Muscle layer of duodenum (tissue), 2 donors: ENCODE results near the gene DIP2A.
"Not testable (repeated sequence)": the region's sequence is repeated elsewhere in the genome, so short reads cannot be mapped to it uniquely, and the experiment has no call there.

Experiments used
- H3K27ac ChIP-seq: one replicate; pipeline ENCODE4 v1.7.0; 2013; ENCODE audit warnings: mild to moderate bottlenecking, low read length
- H3K27me3 ChIP-seq: one replicate; pipeline ENCODE4 v1.7.0; 2013; ENCODE audit warnings: low read depth, mild to moderate bottlenecking, control low read depth, low read length
- H3K36me3 ChIP-seq, 2 donors: one replicate each; pipeline ENCODE4 v1.7.0; 2013; ENCODE audit warnings: low read length in 2 of 2, control low read depth in 1 of 2, mild to moderate bottlenecking in 1 of 2; ENCODE audit not compliant: insufficient read depth in 2 of 2, control insufficient read depth in 1 of 2
- H3K4me1 ChIP-seq, 2 donors: one replicate each; pipeline ENCODE4 v1.7.0; 2013; ENCODE audit warnings: low read length in 2 of 2, mild to moderate bottlenecking in 2 of 2, control low read depth in 1 of 2, moderate library complexity in 1 of 2; ENCODE audit not compliant: insufficient read depth in 2 of 2, control insufficient read depth in 1 of 2
- H3K4me3 ChIP-seq, 2 donors: one replicate each; pipeline ENCODE4 v1.7.0; 2013; ENCODE audit warnings: low read length in 2 of 2, low read depth in 1 of 2, mild to moderate bottlenecking in 1 of 2
- H3K9me3 ChIP-seq, 2 donors: one replicate each; pipeline ENCODE4 v1.7.0; 2013; ENCODE audit warnings: low read length in 2 of 2, control low read depth in 1 of 2, mild to moderate bottlenecking in 1 of 2; ENCODE audit not compliant: control insufficient read depth in 1 of 2
- donor health status: healthy.

DIP2A gene

DNA sequence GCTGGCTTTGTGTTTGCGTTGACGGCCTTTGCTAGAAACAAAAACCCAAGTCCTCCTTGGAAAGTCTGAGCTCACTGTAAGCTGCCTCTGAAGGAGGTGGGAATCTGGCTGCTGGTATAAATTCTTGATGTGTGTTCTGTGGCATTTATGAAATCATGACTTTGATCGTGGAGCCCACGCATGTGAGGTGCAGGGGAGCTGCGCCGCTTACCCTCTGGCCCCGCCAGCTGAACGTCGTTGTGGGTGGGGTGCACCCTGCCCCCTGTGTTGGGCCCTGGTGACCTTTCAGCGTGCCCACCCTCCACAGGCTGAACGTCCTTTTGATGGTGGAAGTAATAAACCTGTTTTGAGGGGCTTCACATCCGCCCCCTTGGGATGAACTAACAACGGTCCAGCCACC is 21.2 kb upstream of the DIP2A start:
- Histone ChIP-seq H3K4me1 (no peaks in the 10 kb centered on the region), H3K27me3 (no peaks in the 10 kb centered on the region), H3K36me3 (peaks cover 24 to 73% of the 10 kb centered on the region in 2 donors), H3K9me3 (no peaks in the 10 kb centered on the region), H3K27ac (no peak overlapping the region), H3K4me3 (no peak overlapping the region)

- Histone ChIP-seq H3K4me1 (no peaks in the 10 kb centered on the region), H3K27me3 (no peaks in the 10 kb centered on the region), H3K27ac (no peak overlapping the region), H3K9me3 (no peaks in the 10 kb centered on the region), H3K36me3 (peaks cover 24 to 75% of the 10 kb centered on the region in 2 donors), H3K4me3 (no peak overlapping the region)
Observed at GRCh38 chr21:46438241-46438640, 20.4 kb upstream of the DIP2A start.

DNA sequence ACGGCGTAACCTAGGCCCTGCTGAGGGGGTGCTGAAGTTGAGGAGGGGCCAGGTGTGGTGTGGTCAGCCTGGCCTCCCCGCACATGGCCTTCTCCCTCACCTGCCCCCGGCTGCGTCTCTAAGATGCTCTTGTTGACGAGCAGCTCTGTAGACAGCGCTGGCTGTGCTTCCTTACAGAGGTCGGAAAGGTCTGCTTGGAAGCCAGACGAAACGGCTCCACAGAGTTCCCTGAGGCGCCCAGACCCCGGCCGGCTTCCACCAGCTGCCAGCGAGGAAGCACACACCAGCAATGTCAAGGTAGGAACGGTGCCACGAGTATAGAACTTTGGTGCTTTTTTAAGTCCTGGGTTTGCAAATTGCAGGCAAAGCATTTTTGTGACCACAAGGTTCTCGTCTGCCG is 18.8 kb upstream of the DIP2A start:
- no peak overlapping the region for H3K27ac ChIP-seq
- no peaks in the 10 kb centered on the region for H3K9me3 ChIP-seq
- H3K36me3 ChIP-seq: peaks cover 20 to 65% of the 10 kb centered on the region in 2 donors
- no peak overlapping the region for H3K4me3 ChIP-seq
- H3K4me1 ChIP-seq: no peaks in the 10 kb centered on the region
- H3K27me3 ChIP-seq: no peaks in the 10 kb centered on the region

GRCh38 chr21:46441331-46441730 is 17.4 kb upstream of the DIP2A start:
- Histone ChIP-seq H3K27me3 (no peaks in the 10 kb centered on the region), H3K27ac (no peak overlapping the region), H3K9me3 (no peaks in the 10 kb centered on the region), H3K36me3 (peaks cover 19 to 62% of the 10 kb centered on the region in 2 donors), H3K4me3 (no peak overlapping the region), H3K4me1 (no peaks in the 10 kb centered on the region)

DNA sequence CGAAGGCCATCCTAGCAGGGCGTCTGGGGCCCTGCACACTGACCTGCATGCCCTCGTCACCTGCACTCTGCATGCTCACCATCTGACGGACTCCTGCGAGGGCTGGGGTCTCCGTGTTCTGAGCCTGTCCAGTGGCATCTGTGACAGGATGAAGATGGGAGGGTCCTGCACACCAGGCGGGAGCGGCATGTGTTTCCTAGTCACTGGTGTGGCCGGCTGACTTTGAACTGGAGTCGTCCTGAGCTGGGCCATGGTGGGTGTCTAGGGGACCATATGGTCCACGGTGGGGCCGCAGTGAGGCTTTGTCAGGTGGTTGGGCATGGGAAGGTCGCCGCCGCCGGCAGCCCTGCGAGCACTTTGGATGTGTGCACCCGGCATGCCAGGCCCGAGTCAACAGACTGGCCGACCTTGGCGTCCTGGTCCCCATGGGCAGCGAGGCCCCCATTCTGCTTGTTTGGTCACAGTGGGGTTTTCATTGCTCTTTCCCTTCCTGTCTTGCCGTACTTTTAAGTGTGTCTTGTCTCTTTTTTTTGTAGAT is 16.7 kb upstream of the DIP2A start:
- no peak overlapping the region for H3K4me3 ChIP-seq
- no peaks in the 10 kb centered on the region for H3K4me1 ChIP-seq
- H3K27me3 ChIP-seq: no peaks in the 10 kb centered on the region
- peaks cover 19 to 61% of the 10 kb centered on the region in 2 donors for H3K36me3 ChIP-seq
- no peak overlapping the region for H3K27ac ChIP-seq
- H3K9me3 ChIP-seq: no peaks in the 10 kb centered on the region

DNA sequence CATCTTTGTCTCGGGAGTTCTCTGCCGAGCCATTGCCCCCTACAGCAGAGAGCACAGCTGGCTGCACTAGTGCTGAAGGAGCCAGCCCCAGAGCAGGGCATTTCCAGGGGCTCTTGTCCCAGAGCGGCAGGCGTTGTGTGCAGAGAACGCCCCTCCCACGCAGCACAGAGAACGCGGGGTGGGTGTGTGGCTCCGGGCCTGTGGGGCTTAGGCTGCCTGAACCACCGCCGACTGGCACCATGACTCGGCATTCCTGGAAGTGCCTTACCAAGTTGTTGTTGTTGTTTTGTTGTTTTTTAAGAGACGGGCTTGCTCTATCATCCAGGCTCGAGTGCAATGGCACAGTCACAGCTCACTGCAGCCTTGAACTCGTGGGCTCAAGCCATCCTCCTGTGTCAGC is 15.8 kb upstream of the DIP2A start:
- no peak overlapping the region for H3K4me3 ChIP-seq
- no peaks in the 10 kb centered on the region for H3K9me3 ChIP-seq
- H3K27me3 ChIP-seq: no peaks in the 10 kb centered on the region
- H3K36me3 ChIP-seq: peaks cover 15 to 54% of the 10 kb centered on the region in 2 donors
- H3K27ac ChIP-seq: no peak overlapping the region
- no peaks in the 10 kb centered on the region for H3K4me1 ChIP-seq

- H3K27ac ChIP-seq: no peak overlapping the region
- no peaks in the 10 kb centered on the region for H3K27me3 ChIP-seq
- no peak overlapping the region for H3K4me3 ChIP-seq
- no peaks in the 10 kb centered on the region for H3K4me1 ChIP-seq
- peaks cover 11 to 50% of the 10 kb centered on the region in 2 donors for H3K36me3 ChIP-seq
- no peaks in the 10 kb centered on the region for H3K9me3 ChIP-seq
Observed at GRCh38 chr21:46443910-46444309, 14.8 kb upstream of the DIP2A start.

- no peaks in the 10 kb centered on the region for H3K4me1 ChIP-seq
- H3K27me3 ChIP-seq: no peaks in the 10 kb centered on the region
- no peak overlapping the region for H3K4me3 ChIP-seq
- no peak overlapping the region for H3K27ac ChIP-seq
- peaks cover 0 to 10% of the 10 kb centered on the region in 2 donors for H3K36me3 ChIP-seq
- no peaks in the 10 kb centered on the region for H3K9me3 ChIP-seq
Observed at GRCh38 chr21:46448108-46448507, 10.6 kb upstream of the DIP2A start.

DNA sequence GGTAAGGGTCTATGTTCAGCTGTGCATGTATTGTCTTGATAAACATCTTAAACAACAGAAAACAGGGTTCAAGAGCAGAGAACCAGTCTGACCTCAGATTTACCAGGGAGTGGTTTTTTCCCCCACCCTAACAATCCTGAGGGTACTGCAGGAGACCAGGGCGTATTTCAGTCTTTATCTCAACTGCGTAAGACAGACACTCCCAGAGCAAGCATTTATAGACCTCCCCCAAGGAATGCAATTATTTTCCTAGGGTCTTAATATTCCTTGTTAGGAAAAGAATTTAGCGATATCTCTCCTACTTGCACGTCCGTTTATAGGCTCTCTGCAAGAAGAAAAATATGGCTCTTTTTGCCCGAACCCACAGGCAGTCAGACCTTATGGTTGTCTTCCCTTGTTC is 9.8 kb upstream of the DIP2A start:
- not testable (repeated sequence) for H3K9me3 ChIP-seq, H3K4me3 ChIP-seq, H3K27me3 ChIP-seq, H3K27ac ChIP-seq, H3K36me3 ChIP-seq, H3K4me1 ChIP-seq

DNA sequence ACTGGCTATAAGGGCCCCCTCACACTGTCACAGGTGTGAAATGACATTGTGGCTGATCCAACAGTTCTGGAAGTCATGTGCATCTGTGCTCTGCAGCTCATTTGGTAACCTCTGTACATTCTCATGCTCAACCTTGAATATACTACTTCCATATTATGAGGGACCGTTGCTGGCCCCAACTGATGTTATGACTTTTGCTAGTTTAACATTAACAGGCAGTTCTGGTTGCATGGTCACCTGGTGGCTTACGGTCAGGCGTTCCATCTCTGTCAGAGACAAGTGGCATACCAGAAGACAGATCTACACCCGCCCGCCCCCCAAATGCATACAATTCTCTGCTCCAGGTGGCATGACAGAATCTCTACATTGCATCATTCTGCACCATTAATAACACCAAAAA is 6.0 kb upstream of the DIP2A start:
- H3K27me3 ChIP-seq: no peaks in the 10 kb centered on the region
- H3K27ac ChIP-seq: no peak overlapping the region
- H3K4me1 ChIP-seq: peaks cover 9 to 34% of the 10 kb centered on the region in 2 donors
- no peaks in the 10 kb centered on the region for H3K9me3 ChIP-seq
- H3K36me3 ChIP-seq: no peaks in the 10 kb centered on the region
- H3K4me3 ChIP-seq: no peak overlapping the region

- H3K27me3 ChIP-seq: no peaks in the 10 kb centered on the region
- H3K36me3 ChIP-seq: no peaks in the 10 kb centered on the region
- H3K27ac ChIP-seq: no peak overlapping the region
- H3K9me3 ChIP-seq: no peaks in the 10 kb centered on the region
- peaks cover 9 to 36% of the 10 kb centered on the region in 2 donors for H3K4me1 ChIP-seq
- H3K4me3 ChIP-seq: no peak overlapping the region
Observed at GRCh38 chr21:46454142-46454541, 4.5 kb upstream of the DIP2A start.

GRCh38 chr21:46454634-46455390 is 3.9 kb upstream of the DIP2A start:
- H3K4me3 ChIP-seq: no peak overlapping the region
- peaks cover 9 to 36% of the 10 kb centered on the region in 2 donors for H3K4me1 ChIP-seq
- no peaks in the 10 kb centered on the region for H3K27me3 ChIP-seq
- H3K27ac ChIP-seq: no peak overlapping the region
- no peaks in the 10 kb centered on the region for H3K9me3 ChIP-seq
- no peaks in the 10 kb centered on the region for H3K36me3 ChIP-seq
